SH-SY5Y (cell line): Measurements from ENCODE around the gene BAIAP2.

Source experiments
- GATA2 ChIP-seq: IDR thresholded peaks from 2 replicates; pipeline ENCODE4 v1.6.1; 2011; ENCODE audit warnings: mild to moderate bottlenecking, low read depth, low read length
- GATA3 ChIP-seq: IDR thresholded peaks from 2 replicates; pipeline ENCODE4 v1.6.1; 2011; ENCODE audit warnings: low read depth, mild to moderate bottlenecking, low read length, moderate library complexity

DNA sequence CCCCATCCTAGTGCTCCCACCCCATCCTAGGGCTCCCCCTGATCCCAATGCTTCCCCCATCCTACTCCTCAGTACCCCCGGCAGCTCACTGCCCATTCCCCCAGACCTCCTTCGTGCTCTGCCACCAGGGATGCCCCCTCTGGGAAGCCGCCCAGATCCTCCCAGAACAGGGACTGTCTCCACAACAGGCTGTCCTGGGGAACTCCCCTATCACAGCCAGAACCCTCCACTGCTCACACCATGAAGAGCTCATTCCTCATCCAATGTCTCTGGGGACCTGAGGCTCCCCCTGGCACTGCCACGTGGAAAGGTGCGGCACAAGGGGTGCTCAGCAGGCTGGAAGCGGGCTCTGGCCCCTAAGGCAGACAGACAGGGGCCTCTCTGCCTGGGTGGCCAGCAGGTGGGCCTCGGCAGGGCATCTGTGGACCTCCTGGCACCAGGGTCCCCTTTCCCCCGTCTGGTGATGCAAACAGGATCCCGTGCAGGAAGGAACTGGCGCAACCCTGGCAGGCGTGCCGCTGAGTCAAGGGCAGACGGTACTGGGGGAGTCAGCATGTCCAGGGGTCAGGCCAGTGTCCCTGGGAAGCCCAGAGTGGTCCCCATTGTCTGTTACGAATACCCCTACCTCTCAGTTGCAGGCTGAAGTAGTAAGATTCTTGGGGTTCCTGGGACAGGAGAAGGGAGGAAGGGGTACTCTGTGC, 115.6 kb downstream of the BAIAP2 start:
- TF ChIP-seq GATA3 (no peak), GATA2 (no peak)
